Effector memory CD4-positive, alpha-beta T cell (primary cell): Measurements from ENCODE around the gene NEUROG1.

Experiments
- DNase-seq, 3 donors: peaks; one replicate each; pipeline ENCODE4 v3.0.0-alpha.2; 2020
- H3K27ac ChIP-seq: 2 replicates; pipeline ENCODE4 v1.7.0; 2013; ENCODE audit warnings: mild to moderate bottlenecking, low read length, moderate library complexity; ENCODE audit not compliant: insufficient read depth, poor library complexity, severe bottlenecking
- H3K27me3 ChIP-seq: replicated peaks from 2 replicates; pipeline ENCODE4 v1.7.0; 2013; ENCODE audit warnings: mild to moderate bottlenecking, low read length; ENCODE audit not compliant: insufficient read depth, control insufficient read depth, poor library complexity, severe bottlenecking
- H3K36me3 ChIP-seq: 2 replicates; pipeline ENCODE4 v1.7.0; 2013; ENCODE audit warnings: mild to moderate bottlenecking, low read length, moderate library complexity; ENCODE audit not compliant: control insufficient read depth, insufficient read depth
- H3K4me1 ChIP-seq: 2 replicates; pipeline ENCODE4 v1.7.0; 2013; ENCODE audit warnings: low read length, mild to moderate bottlenecking; ENCODE audit not compliant: control insufficient read depth, insufficient read depth, poor library complexity, severe bottlenecking
- H3K4me3 ChIP-seq: 2 replicates; pipeline ENCODE4 v1.7.0; 2013; ENCODE audit warnings: low read length, low read depth, mild to moderate bottlenecking; ENCODE audit not compliant: insufficient read depth, poor library complexity, severe bottlenecking
- H3K9me3 ChIP-seq: 2 replicates; pipeline ENCODE4 v1.7.0; 2013; ENCODE audit warnings: mild to moderate bottlenecking, low read length, moderate library complexity; ENCODE audit not compliant: control insufficient read depth

NEUROG1 gene

GRCh38 chr5:135490245-135491037 lies 45.3 kb downstream of the NEUROG1 start:
- Histone ChIP-seq H3K4me3 (no peak overlapping the region), H3K9me3 (no peaks in the 10 kb centered on the region), H3K27me3 (peaks cover 36% of the 10 kb centered on the region), H3K4me1 (no peaks in the 10 kb centered on the region), H3K36me3 (no peaks in the 10 kb centered on the region), H3K27ac (no peak overlapping the region)
- DNase-seq = no peak

- peaks cover 36% of the 10 kb centered on the region for H3K27me3 ChIP-seq
- DNase-seq = no peak
- no peak overlapping the region for H3K4me3 ChIP-seq
- no peaks in the 10 kb centered on the region for H3K9me3 ChIP-seq
- H3K36me3 ChIP-seq = no peaks in the 10 kb centered on the region
- H3K27ac ChIP-seq = no peak overlapping the region
- H3K4me1 ChIP-seq = no peaks in the 10 kb centered on the region
Measured at GRCh38 chr5:135489466-135490244, 46.1 kb downstream of the NEUROG1 start.

GRCh38 chr5:135488727-135489465 lies 46.9 kb downstream of the NEUROG1 start:
- DNase-seq = no peak

GRCh38 chr5:135487839-135488514 lies 47.8 kb downstream of the NEUROG1 start:
- Histone ChIP-seq H3K27me3 (peaks cover 32% of the 10 kb centered on the region), H3K36me3 (no peaks in the 10 kb centered on the region), H3K27ac (no peak overlapping the region), H3K4me1 (no peaks in the 10 kb centered on the region), H3K4me3 (no peak overlapping the region), H3K9me3 (no peaks in the 10 kb centered on the region)
- DNase-seq = no peak

More at GRCh38 chr5:135488727-135489465, 46.9 kb downstream of the NEUROG1 start:
- H3K36me3 ChIP-seq = no peaks in the 10 kb centered on the region
- no peak overlapping the region for H3K27ac ChIP-seq
- no peak overlapping the region for H3K4me3 ChIP-seq
- H3K9me3 ChIP-seq = no peaks in the 10 kb centered on the region
- H3K4me1 ChIP-seq = no peaks in the 10 kb centered on the region
- peaks cover 35% of the 10 kb centered on the region for H3K27me3 ChIP-seq

GRCh38 chr5:135487037-135487395 lies 48.7 kb downstream of the NEUROG1 start:
- no peaks in the 10 kb centered on the region for H3K36me3 ChIP-seq
- no peaks in the 10 kb centered on the region for H3K4me1 ChIP-seq
- DNase-seq = no peak
- H3K9me3 ChIP-seq = no peaks in the 10 kb centered on the region
- H3K27me3 ChIP-seq = peaks cover 32% of the 10 kb centered on the region
- H3K4me3 ChIP-seq = no peak overlapping the region
- H3K27ac ChIP-seq = no peak overlapping the region

GRCh38 chr5:135486131-135487036 lies 49.4 kb downstream of the NEUROG1 start:
- no peak overlapping the region for H3K4me3 ChIP-seq
- no peaks in the 10 kb centered on the region for H3K36me3 ChIP-seq
- no peaks in the 10 kb centered on the region for H3K9me3 ChIP-seq
- H3K4me1 ChIP-seq = no peaks in the 10 kb centered on the region
- H3K27me3 ChIP-seq = peaks cover 30% of the 10 kb centered on the region
- no peak for DNase-seq
- H3K27ac ChIP-seq = no peak overlapping the region

GRCh38 chr5:135484674-135485086 lies 51.1 kb downstream of the NEUROG1 start:
- DNase-seq = no peak
- Histone ChIP-seq H3K27ac (no peak overlapping the region), H3K4me1 (no peaks in the 10 kb centered on the region), H3K4me3 (no peak overlapping the region), H3K9me3 (no peaks in the 10 kb centered on the region), H3K27me3 (peaks cover 13% of the 10 kb centered on the region), H3K36me3 (no peaks in the 10 kb centered on the region)
